ENCODE results near the gene BMP4. TPM values are rescaled to one million over a fixed set of nuclear protein-coding genes. Genes with fewer than 3 reads are reported as not detected.
A peak's percentile ranks its signal among the peaks of the same experiment; 100 is the strongest.

BMP4 gene
- total and polyA plus RNA-seq, 8 donors, result 14.0 to 98.4 (median 81.3) TPM

- TF ChIP-seq, protein P1, sequence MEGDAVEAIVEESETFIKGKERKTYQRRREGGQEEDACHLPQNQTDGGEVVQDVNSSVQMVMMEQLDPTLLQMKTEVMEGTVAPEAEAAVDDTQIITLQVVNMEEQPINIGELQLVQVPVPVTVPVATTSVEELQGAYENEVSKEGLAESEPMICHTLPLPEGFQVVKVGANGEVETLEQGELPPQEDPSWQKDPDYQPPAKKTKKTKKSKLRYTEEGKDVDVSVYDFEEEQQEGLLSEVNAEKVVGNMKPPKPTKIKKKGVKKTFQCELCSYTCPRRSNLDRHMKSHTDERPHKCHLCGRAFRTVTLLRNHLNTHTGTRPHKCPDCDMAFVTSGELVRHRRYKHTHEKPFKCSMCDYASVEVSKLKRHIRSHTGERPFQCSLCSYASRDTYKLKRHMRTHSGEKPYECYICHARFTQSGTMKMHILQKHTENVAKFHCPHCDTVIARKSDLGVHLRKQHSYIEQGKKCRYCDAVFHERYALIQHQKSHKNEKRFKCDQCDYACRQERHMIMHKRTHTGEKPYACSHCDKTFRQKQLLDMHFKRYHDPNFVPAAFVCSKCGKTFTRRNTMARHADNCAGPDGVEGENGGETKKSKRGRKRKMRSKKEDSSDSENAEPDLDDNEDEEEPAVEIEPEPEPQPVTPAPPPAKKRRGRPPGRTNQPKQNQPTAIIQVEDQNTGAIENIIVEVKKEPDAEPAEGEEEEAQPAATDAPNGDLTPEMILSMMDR (IDR thresholded peaks at IDR 0.05), result no peak
- ATAC-seq (no peak), DNase-seq (no peak)
- Histone ChIP-seq H3K36me3 (no peaks in the 10 kb centered on the region), H3K27ac (no peak overlapping the region), H3K27me3 (peaks cover 0 to 15% of the 10 kb centered on the region in 2 donors), H3K4me3 (no peak overlapping the region), H3K4me1 (no peaks in the 10 kb centered on the region), H3K9me3 (no peaks in the 10 kb centered on the region)
- intact Hi-C loops (cut with DNase I), result no loop called here
Observed at GRCh38 chr14:53968726-53969125, 12.1 kb upstream of the BMP4 start.

DNA sequence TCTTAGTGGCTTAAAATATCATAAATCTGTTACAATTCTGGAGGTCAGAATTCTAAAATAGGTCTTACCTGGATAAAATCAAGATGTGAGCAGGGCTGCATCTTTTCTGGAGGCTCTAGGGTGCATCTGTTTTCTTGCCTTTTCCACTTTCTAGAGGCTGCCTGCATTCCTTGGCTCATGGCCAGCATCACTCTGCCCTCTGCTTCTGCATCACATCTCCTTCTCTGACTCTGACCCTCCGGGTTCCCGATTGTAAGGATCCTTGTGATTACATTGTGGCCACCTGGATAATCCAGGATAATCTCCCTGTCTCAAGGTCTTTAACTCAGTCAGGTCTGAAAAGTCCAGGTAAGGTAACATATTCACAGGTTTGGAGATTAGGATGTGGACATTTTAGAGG is 11.0 kb upstream of the BMP4 start:
- Histone ChIP-seq H3K9me3 (no peaks in the 10 kb centered on the region), H3K27me3 (peaks cover 0 to 26% of the 10 kb centered on the region in 2 donors), H3K27ac (no peak overlapping the region), H3K36me3 (no peaks in the 10 kb centered on the region), H3K4me3 (no peak overlapping the region), H3K4me1 (peaks cover 0 to 3% of the 10 kb centered on the region in 2 donors)
- ATAC-seq, result no peak
- TF ChIP-seq, protein P1 (IDR thresholded peaks at IDR 0.05), result no peak
- intact Hi-C loops (cut with DNase I), result no loop called here
- DNase-seq, result no peak

DNA sequence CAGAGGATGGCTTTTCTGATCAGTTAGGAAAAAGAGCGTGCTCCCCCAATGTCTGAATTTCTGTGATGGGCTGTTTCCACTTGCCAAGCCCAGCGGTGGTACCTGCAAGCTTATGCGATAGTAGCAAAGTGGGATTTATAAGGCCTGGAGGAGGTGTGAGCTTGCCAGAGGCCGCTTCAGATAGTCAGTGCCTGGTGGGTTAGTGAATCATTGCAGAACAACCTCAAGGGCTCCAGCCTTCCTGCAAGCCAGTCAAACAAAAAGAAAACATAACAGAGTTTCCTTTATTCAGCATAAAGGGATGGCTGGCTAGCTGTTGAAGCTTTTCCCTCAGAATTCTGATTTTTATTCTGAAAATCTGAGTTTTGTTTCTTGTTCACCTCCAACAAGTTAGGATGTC is 7.6 kb upstream of the BMP4 start:
- DNase-seq, result no peak
- Histone ChIP-seq H3K27me3 (peaks cover 0 to 43% of the 10 kb centered on the region in 2 donors), H3K27ac (no peak overlapping the region), H3K4me1 (peaks cover 0 to 3% of the 10 kb centered on the region in 2 donors), H3K36me3 (no peaks in the 10 kb centered on the region), H3K4me3 (no peak overlapping the region), H3K9me3 (no peaks in the 10 kb centered on the region)
- TF ChIP-seq, protein P1 (IDR thresholded peaks at IDR 0.05), result no peak
- ATAC-seq, result peak; percentile 32
- intact Hi-C loops (cut with DNase I), result no loop called here

GRCh38 chr14:53963320-53964227 is 6.9 kb upstream of the BMP4 start:
- Histone ChIP-seq H3K27ac (no peak overlapping the region), H3K4me3 (peak overlapping the region; percentile 13 to 16)
- TF ChIP-seq, protein P1 (IDR thresholded peaks at IDR 0.05), result peak in 1 of 2 donors; percentile 25

DNA sequence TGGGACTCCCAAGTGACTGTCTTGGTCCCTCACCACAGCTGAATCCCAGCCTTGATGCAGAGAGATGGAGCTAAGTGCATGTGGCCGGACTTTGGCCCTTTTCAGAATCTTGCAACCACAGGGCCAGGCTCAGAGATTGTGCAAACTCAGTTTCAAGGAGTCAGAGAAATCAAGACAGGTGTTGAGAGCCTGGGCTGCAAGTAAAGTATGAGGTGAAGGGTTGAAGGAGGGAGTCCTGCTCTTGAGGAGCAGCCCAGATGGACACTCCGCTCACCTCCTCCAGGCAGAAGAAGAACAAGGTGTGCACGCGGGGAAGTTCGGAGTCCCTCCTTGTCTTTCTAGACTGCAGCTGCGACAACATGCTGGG is 6.3 kb upstream of the BMP4 start:
- H3K9me3 ChIP-seq, result no peaks in the 10 kb centered on the region
- H3K4me3 ChIP-seq, result peak overlapping the region; percentile 13 to 16
- TF ChIP-seq, protein P1 (IDR thresholded peaks at IDR 0.05), result no peak
- no peaks in the 10 kb centered on the region for H3K36me3 ChIP-seq
- H3K27ac ChIP-seq, result no peak overlapping the region
- DNase-seq (no peak), ATAC-seq (peak; percentile 74)
- intact Hi-C loops (cut with DNase I), result no loop called here
- H3K4me1 ChIP-seq, result peaks cover 0 to 3% of the 10 kb centered on the region in 2 donors
- H3K27me3 ChIP-seq, result peaks cover 0 to 54% of the 10 kb centered on the region in 2 donors

More at GRCh38 chr14:53963320-53964227, 6.9 kb upstream of the BMP4 start:
- peak in 3 of 4 donors; percentile 59 to 71 (median 69) for DNase-seq
- peak; percentile 96 for ATAC-seq
- Histone ChIP-seq H3K9me3 (no peaks in the 10 kb centered on the region), H3K36me3 (no peaks in the 10 kb centered on the region), H3K27me3 (peaks cover 0 to 50% of the 10 kb centered on the region in 2 donors), H3K4me1 (peaks cover 0 to 3% of the 10 kb centered on the region in 2 donors)
- intact Hi-C loops (cut with DNase I), result no loop called here

All from left lung (tissue), 10 donors.